DLD1 (cell line): ENCODE data around the gene WDR20.

Experiments
- in situ Hi-C: cut with HindIII; loops from 2 replicates; pipeline ENCODE4 v1.10.0; 2017; ENCODE audit warnings: low sequenced_read_pairs

The WDR20 gene

DNA sequence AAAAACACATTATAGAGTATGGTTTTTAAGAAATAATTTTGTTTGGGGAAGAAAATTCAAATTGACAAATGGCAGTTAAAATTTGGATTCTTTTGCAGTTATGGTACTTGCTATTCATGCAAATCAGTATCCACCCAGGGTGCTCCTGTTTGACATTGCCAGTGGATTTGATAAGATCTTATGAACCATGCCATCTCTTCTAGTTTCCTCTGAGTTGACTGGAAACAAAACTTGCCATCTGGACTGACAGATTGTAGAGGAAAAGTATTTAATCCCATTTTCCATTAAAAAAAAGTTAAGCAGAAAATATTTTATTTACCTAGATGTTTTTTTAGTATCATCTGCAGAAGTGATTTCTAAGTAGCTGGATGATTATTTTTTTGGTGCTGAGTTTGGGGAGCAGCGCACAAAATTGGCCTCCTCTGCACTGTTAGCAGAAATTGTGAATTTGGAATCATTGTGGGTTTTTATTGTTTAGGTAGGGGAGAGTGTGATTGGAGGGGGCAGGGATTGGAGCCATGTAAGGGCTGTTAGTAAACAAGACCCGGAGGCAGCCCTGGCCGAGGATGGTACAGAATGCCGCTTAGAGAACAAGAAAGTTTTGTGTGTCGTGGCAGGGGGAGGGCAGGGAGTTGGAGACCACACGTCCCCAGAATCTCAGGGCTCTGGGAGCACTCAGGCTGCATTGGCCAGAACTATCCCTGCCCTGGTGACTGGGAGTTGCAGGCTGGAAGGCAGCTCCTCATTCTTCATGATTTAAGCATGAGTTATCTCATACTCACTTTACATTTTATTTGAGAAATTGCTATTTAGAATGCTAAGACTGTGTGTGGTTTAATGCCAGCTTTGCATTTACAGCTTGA lies 56.6 kb downstream of the WDR20 start:
- in situ Hi-C loops: no loop called here

DNA sequence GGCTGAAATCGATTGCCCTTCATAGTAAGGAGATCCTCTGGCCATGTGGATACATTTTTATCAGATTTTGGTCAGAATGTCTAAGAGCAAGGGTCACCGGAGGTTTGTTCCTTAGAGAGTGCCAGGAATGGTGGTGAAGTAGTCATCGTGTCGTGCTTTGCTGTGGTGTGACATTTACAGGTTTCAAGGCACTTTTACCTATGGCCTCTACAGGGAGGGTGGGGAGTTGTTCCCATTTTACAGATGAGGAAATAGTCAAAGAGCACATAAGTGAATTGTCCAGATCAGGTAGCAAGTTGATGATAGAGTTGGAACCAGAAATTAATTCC lies 57.2 kb downstream of the WDR20 start:
- in situ Hi-C loops: no loop called here

DNA sequence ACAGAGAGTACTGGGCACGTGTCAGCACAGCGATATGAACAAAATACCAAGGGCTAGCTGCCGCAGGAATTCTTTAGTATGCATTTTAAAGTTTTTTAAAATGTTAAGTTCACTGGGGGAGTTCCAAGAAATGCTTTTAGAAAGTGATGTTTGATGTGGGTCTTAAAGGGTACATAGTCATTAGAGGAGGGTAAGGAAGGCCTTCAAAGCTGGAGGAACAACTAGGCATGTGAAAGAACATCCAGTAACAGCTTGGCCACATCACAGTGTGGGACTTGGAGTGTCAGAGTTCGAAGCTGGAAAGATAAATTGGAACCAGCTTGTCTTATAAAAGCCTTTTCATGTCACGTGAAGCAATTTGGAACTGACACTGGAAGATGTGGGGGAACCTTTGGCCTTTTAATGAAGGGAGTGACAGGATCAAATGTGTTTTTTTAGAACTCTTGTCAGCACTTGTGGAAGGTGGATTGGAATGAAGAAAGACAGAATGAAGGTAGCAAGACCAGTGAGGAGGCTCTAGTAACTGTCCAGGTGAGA lies 57.7 kb downstream of the WDR20 start:
- in situ Hi-C loops: no loop called here

- in situ Hi-C loops: no loop called here
Observed at GRCh38 chr14:102200690-102201352, 61.1 kb downstream of the WDR20 start.

- in situ Hi-C loops: no loop called here
Observed at GRCh38 chr14:102201353-102201738, 61.6 kb downstream of the WDR20 start.

DNA sequence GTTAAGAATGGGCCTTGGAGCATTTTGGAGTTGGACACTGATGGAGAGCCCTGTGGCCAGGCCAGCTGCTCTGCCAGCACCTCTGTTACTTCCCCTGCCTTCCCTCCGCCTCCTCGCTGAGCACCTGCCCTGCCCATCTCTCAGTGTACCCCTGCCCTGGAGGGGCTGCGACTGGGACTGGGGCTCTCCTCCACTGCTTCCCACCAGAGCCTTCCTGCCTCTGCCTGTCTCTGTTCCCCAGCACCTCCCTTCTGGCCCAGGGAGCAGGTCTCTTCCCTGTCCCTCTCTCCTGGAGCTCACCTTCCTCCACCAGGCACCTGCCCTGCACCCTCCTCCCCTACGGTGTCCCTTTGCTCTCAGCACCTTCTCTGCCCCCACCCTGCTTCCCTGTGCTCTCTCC lies 62.1 kb downstream of the WDR20 start:
- in situ Hi-C loops: no loop called here

DNA sequence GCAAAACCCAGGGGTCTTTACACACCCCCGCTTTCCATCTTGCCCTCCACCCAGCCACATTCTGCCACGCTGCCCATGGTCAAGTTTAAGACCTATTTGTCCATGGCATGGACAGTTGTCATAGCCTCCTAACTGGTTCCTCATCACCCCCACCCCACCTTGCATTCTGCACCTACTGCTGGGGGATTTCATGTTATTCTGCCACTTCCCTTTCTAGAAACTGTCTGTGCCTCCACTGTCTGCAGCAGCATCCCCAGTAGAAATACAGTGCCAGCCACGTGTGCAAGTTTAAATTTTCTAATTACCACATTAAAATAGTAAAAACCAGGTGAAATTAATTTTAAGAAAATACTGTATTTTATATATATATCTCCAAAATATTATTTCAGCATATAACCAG lies 63.2 kb downstream of the WDR20 start:
- in situ Hi-C loops: no loop called here

DNA sequence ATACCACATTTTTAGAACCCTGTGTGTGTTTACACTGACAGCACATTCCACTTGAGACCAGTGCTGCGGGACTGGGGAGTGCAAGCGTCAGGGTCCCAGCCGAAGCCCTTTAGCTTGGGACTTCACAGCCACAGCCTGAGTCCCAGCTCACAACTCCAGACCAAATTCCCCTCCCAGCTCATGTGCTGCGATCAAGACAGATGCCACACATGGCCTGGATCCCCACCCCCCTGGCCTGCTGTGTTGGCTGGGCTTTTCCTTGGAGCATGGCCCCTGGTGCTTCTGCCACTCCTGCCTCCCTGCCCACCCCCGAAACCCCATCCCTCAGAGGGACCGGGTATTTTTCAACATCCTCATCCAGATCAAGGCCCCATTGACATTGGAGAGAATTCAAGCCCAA lies 63.7 kb downstream of the WDR20 start:
- in situ Hi-C loops: no loop called here

DNA sequence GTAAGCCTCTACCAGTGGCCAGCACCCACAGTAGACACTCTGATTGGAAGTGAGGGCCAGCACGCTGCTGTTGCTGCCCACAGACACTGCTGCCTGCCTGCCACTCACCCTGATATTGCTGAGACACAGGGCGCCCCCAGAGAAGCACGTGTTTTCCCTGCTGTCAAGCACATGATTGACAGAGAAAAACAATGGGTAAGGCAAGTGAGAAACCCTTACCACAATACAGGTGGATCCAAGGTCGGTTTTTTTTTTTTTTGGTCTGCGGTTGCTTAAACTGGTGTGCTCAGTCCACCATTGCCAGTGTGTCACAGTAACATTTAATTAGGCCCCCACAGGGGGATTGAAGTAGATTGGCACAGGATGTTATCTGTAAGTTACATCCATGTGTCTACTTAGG lies 65.9 kb downstream of the WDR20 start:
- in situ Hi-C loops: no loop called here

DNA sequence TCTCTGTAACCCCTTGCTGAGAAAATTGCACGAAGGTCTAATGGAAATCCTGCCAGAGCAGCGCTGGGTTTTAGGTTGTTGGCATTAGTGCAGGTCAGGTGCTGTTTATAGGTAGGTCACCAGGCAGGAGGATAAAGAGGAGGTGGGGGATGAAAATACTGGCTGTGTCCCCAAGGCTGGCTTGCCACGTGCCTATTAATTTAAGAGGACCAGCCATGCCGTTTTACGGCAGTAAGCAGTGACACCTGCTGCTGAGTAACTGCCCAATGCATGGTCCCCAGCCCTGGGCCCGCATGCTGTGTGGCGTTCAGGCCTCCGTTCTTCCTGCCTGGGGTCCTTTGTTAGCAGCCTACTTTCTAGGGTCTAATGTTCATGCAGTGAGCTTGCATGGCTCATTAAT lies 67.2 kb downstream of the WDR20 start:
- in situ Hi-C loops: no loop called here

DNA sequence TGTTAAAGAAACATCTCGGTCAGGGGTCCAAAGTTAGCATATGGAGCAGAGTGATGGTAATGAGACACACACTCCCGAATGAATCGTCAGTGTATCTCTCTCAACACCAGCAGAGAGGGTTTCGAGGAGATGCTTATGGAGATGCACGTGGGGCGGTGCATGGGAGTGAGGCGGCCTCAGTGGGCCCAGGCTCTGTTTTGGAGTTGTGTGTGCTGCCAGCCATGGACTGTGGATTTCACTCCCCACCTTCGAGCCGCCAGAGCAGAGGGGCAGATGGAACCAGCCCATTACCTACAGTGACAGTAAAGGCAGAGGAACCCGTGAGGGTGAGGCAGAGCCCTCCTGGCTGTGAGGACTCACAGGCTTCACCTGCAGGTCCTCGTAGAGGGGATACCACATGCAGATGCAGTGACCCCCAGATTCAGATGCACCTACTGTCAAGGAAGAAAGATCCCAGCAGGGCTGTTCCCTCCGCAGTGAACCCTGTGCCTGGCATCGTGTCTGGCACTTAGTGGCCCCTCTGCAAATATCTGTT lies 68.2 kb downstream of the WDR20 start:
- in situ Hi-C loops: no loop called here

- in situ Hi-C loops: no loop called here
Observed at GRCh38 chr14:102208741-102209140, 69.0 kb downstream of the WDR20 start.

- in situ Hi-C loops: no loop called here
Observed at GRCh38 chr14:102209224-102209966, 69.7 kb downstream of the WDR20 start.

- in situ Hi-C loops: no loop called here
Observed at GRCh38 chr14:102210421-102211042, 70.8 kb downstream of the WDR20 start.

DNA sequence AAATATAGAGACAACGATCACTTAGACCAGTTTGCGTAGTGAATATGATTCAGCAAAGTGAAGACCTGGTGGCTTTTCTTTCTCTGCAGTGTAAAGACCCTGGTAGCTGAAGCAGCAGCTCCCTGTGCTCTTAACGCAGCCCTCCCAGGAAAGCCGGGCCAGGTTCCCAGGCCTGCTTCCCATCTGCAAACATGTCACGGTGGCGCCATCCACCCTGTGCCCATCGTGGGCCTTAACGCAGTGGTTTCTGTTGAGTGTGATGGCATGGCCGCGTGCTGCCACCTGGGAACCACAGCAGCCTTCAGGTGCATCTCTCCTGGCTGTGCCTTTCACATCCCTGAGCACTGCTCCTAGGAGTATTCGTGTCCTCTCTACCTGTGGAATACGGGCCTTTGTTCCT lies 71.5 kb downstream of the WDR20 start:
- in situ Hi-C loops: no loop called here

- in situ Hi-C loops: no loop called here
Observed at GRCh38 chr14:102212356-102212755, 72.7 kb downstream of the WDR20 start.

DNA sequence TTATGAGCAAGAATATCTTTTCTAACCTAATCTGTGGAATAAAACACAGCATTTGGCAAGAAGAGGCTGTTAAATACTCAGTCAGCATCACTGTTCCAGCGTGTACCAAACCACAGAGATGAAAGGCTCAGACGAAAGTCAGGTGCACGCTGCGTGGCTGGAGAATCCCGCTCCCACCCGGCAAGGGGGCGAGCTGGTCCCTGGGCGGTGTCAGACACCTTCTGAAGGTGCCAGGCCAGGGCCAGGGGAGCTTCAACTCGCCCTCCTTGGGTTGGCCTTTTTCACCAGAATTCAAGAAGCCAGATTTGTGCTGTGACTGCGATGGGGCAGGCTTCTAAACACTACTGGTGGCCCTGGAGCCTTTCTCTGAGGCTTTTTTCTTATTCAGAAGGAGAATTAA lies 73.1 kb downstream of the WDR20 start:
- in situ Hi-C loops: no loop called here

DNA sequence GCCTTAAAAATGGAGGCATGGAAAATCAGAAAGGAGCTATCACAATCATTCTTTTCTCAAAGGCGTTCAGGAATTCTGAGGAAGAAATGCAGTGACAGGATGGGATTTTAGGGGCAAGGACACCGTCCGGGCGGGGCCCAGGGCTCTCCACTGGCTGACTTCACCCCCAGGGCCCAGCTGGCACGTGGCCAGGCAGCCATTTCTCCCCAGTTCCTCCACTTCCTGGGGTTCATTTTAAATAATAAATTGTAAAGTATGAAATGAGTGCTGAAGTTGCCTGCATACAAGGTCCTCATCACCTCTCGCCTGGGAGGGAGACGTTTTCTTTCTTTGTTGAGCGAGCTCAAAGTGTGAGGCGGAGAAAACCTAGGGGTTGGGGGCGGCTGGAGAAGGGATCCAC lies 73.8 kb downstream of the WDR20 start:
- in situ Hi-C loops: no loop called here

DNA sequence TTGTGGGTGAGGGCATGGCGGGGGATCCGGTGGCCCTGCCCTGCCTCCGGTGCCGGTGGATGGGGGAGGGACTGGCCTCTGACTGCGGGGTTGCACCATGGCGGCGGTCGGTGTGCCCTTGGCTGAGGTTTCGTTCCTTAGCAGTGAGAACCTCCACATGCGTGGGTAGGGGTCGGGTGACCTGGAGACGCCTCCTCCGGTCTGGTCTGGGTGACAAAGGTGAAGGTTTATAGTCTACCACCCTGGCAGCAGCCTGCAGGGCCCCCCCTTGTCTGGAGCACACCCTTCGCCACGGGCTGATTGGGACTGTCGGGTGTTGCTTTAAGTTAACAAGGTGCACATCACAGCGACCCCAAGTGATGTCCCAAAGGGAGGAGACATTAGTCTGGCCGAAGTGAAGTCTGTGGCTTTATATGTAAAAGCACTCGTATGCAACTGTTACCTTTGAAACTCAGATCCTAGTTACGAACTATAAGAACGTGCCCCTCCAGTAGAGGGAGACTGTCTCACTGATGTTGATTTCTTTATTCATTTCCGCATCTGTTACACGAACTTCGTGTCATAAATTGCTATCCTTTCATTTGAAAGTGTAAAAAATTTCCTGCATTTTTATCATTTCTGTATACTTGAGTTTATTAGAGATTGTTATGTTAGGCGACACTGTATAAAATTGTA lies 74.4 kb downstream of the WDR20 start:
- in situ Hi-C loops: no loop called here

DNA sequence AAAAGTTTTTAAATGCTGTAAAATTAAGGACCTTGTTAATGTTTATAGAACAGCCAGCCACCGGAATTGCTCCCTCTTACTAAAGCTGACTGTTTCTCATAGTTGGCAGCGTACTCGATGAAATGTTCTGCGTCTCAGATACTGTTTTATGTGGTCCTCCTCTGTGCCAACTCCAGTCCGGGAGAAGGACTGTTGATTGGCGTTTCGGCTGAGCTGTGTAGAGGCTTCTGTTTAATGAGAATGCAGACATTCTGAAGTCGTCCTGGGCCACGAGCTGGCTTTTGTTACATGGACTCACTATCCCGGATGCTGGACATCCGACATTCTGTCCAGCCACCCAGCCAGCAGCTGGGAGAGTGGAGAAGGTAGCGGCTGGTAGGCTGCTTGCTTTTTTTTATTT lies 75.4 kb downstream of the WDR20 start:
- in situ Hi-C loops: loop anchor here (5.0 kb wide), 1 partner anchor 33 kb away; no protein-coding TSS in a partner anchor
